ENCODE measurements around the gene PAX3.

GRCh38 chr2:222336442-222336841 lies 37.6 kb upstream of the PAX3 start:
- TF ChIP-seq CTCF (IDR thresholded peaks at IDR 0.05) (no peak), POLR2A (IDR thresholded peaks at IDR 0.05) (no peak)

All from upper lobe of left lung (tissue), 4 donors.